ENCODE results near the gene SEMA4D.

SEMA4D gene

GRCh38 chr9:89350988-89351557 is 146.8 kb downstream of the SEMA4D start:
- no peak overlapping the region for H3K4me2 ChIP-seq (ENCODE audit: low read length)
- no peak overlapping the region for H3K27ac ChIP-seq (ENCODE audit: low read depth, low read length, poor library complexity, severe bottlenecking)
- no peaks in the 10 kb centered on the region for H3F3A ChIP-seq (ENCODE audit: insufficient read depth, low read length)
- no peak overlapping the region for H2AFZ ChIP-seq (ENCODE audit: low read length)
- no peak overlapping the region for H3K9ac ChIP-seq (ENCODE audit: low read length)
- H3K79me2 ChIP-seq (ENCODE audit: insufficient read depth, low read length): no peaks in the 10 kb centered on the region
- H3K4me3 ChIP-seq (ENCODE audit: low read depth, low read length, poor library complexity, severe bottlenecking): no peak overlapping the region
- H3K27me3 ChIP-seq (ENCODE audit: insufficient read depth, low read length): no peaks in the 10 kb centered on the region
- no peaks in the 10 kb centered on the region for H4K20me1 ChIP-seq (ENCODE audit: insufficient read depth, low read length)
- no peaks in the 10 kb centered on the region for H3K9me3 ChIP-seq (ENCODE audit: low read length)
- H3K9me2 ChIP-seq (ENCODE audit: low read depth, low read length): no peaks in the 10 kb centered on the region
- no peak for TF ChIP-seq EZH2 (IDR thresholded peaks at IDR 0.05; ENCODE audit: borderline replicate concordance, low read length)
- TF ChIP-seq CTCF (IDR thresholded peaks at IDR 0.05; ENCODE audit: low read length): no peak
- H3K36me3 ChIP-seq (ENCODE audit: insufficient read depth, low read length): peaks cover 98% of the 10 kb centered on the region
- no peaks in the 10 kb centered on the region for H3K4me1 ChIP-seq (ENCODE audit: insufficient read depth, low read length, severe bottlenecking)

GRCh38 chr9:89349607-89350006 is 148.3 kb downstream of the SEMA4D start:
- Histone ChIP-seq H3K9me2 (ENCODE audit: low read depth, low read length) (no peaks in the 10 kb centered on the region), H3K79me2 (ENCODE audit: insufficient read depth, low read length) (no peaks in the 10 kb centered on the region), H3K27me3 (ENCODE audit: insufficient read depth, low read length) (no peaks in the 10 kb centered on the region), H4K20me1 (ENCODE audit: insufficient read depth, low read length) (no peaks in the 10 kb centered on the region), H3K9ac (ENCODE audit: low read length) (no peak overlapping the region), H3K4me2 (ENCODE audit: low read length) (no peak overlapping the region), H3K9me3 (ENCODE audit: low read length) (no peaks in the 10 kb centered on the region), H3F3A (ENCODE audit: insufficient read depth, low read length) (no peaks in the 10 kb centered on the region), H3K4me1 (ENCODE audit: insufficient read depth, low read length, severe bottlenecking) (no peaks in the 10 kb centered on the region), H3K36me3 (ENCODE audit: insufficient read depth, low read length) (peaks cover 98% of the 10 kb centered on the region), H3K4me3 (ENCODE audit: low read depth, low read length, poor library complexity, severe bottlenecking) (no peak overlapping the region), H3K27ac (ENCODE audit: low read depth, low read length, poor library complexity, severe bottlenecking) (no peak overlapping the region), H2AFZ (ENCODE audit: low read length) (no peak overlapping the region)
- no peak for TF ChIP-seq EZH2 (IDR thresholded peaks at IDR 0.05; ENCODE audit: borderline replicate concordance, low read length)
- TF ChIP-seq CTCF (IDR thresholded peaks at IDR 0.05; ENCODE audit: low read length): no peak

GRCh38 chr9:89347651-89348050 is 150.3 kb downstream of the SEMA4D start:
- Histone ChIP-seq H3K36me3 (ENCODE audit: insufficient read depth, low read length) (peaks cover 98% of the 10 kb centered on the region), H3K4me1 (ENCODE audit: insufficient read depth, low read length, severe bottlenecking) (no peaks in the 10 kb centered on the region), H3K4me2 (ENCODE audit: low read length) (no peak overlapping the region), H3K9me3 (ENCODE audit: low read length) (no peaks in the 10 kb centered on the region), H3K4me3 (ENCODE audit: low read depth, low read length, poor library complexity, severe bottlenecking) (no peak overlapping the region), H2AFZ (ENCODE audit: low read length) (no peak overlapping the region), H3K9me2 (ENCODE audit: low read depth, low read length) (no peaks in the 10 kb centered on the region), H3F3A (ENCODE audit: insufficient read depth, low read length) (no peaks in the 10 kb centered on the region), H3K9ac (ENCODE audit: low read length) (no peak overlapping the region), H3K27me3 (ENCODE audit: insufficient read depth, low read length) (no peaks in the 10 kb centered on the region), H3K27ac (ENCODE audit: low read depth, low read length, poor library complexity, severe bottlenecking) (no peak overlapping the region), H3K79me2 (ENCODE audit: insufficient read depth, low read length) (no peaks in the 10 kb centered on the region), H4K20me1 (ENCODE audit: insufficient read depth, low read length) (no peaks in the 10 kb centered on the region)
- TF ChIP-seq CTCF (IDR thresholded peaks at IDR 0.05; ENCODE audit: low read length): no peak

All from OCI-LY1 (cell line).